ENCODE measurements around the gene PRDX5. TPM values are rescaled to one million over a fixed set of nuclear protein-coding genes. Genes with fewer than 3 reads are reported as not detected.
A peak's percentile ranks its signal among the peaks of the same experiment; 100 is the strongest.

Gene PRDX5
- total and polyA plus RNA-seq, 2 donors (not counting 1 experiment from before 2014, with no cell fraction given): 50.4 to 95.5 TPM

- Mint-ChIP-seq H3K4me1 (peaks cover 24% of the 10 kb centered on the region), H3K27me3 (peaks cover 6% of the 10 kb centered on the region), H3K27ac (peak overlapping the region; percentile 75), H3K9me3 (ENCODE audit: insufficient read depth) (no peaks in the 10 kb centered on the region), H3K4me3 (peak overlapping the region; percentile 88)
- H3K9me3 ChIP-seq (ENCODE audit: control extremely low read depth in 1 of 3, control insufficient read depth in 2 of 3, insufficient read depth in 1 of 3, low read length in 2 of 3): peaks cover 0 to 5% (median 0%) of the 10 kb centered on the region in 3 donors
- H3K79me2 ChIP-seq (ENCODE audit: control insufficient read depth, insufficient read depth, low read length): peaks cover 37% of the 10 kb centered on the region
- H3K4me3 ChIP-seq (ENCODE audit: control extremely low read depth in 1 of 5, extremely low read depth in 1 of 5, insufficient read depth in 1 of 5, low read depth in 2 of 5, low read length in 4 of 5): peak overlapping the region in 4 of 5 experiments; percentile 84 to 97 (median 93)
- POLR2A ChIA-PET: interaction anchor here (1.3 to 5.7 kb wide), 7 partner anchors 14 to 78 kb away, joined by 3 to 67 read pairs (median 6); partner anchors contain the start of genes CATSPERZ, FKBP2, PLCB3 and PRDX5
- H2AFZ ChIP-seq (ENCODE audit: insufficient read depth, low read depth, low read length, poor library complexity, severe bottlenecking): peak overlapping the region; percentile 74
- H3K4me2 ChIP-seq (replicated peaks; ENCODE audit: low read depth, low read length, poor library complexity, severe bottlenecking): peak overlapping the region; percentile 97
- 63% methylated on average over 17 of the region's 40 CpGs for WGBS (ENCODE audit: insufficient coverage)
- ATAC-seq (ENCODE audit: low read depth) (no peak), DNase-seq (peak; percentile 56)
- CTCF ChIA-PET: interaction anchor here (0.6 to 4.6 kb wide), 10 partner anchors 15 to 82 kb away, joined by 3 to 33 read pairs (median 6); partner anchors contain the start of genes CATSPERZ, FERMT3, PLCB3 and PRDX5
- peaks cover 0 to 11% (median 5%) of the 10 kb centered on the region in 4 experiments for H3K27me3 ChIP-seq (replicated peaks in 1 of 4; ENCODE audit: control extremely low read depth in 1 of 4, control insufficient read depth in 3 of 4, insufficient read depth in 4 of 4, low read length in 3 of 4)
- TF ChIP-seq, protein P1, sequence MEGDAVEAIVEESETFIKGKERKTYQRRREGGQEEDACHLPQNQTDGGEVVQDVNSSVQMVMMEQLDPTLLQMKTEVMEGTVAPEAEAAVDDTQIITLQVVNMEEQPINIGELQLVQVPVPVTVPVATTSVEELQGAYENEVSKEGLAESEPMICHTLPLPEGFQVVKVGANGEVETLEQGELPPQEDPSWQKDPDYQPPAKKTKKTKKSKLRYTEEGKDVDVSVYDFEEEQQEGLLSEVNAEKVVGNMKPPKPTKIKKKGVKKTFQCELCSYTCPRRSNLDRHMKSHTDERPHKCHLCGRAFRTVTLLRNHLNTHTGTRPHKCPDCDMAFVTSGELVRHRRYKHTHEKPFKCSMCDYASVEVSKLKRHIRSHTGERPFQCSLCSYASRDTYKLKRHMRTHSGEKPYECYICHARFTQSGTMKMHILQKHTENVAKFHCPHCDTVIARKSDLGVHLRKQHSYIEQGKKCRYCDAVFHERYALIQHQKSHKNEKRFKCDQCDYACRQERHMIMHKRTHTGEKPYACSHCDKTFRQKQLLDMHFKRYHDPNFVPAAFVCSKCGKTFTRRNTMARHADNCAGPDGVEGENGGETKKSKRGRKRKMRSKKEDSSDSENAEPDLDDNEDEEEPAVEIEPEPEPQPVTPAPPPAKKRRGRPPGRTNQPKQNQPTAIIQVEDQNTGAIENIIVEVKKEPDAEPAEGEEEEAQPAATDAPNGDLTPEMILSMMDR (IDR thresholded peaks at IDR 0.05): no peak
- no peak for TF ChIP-seq EZH2 (IDR thresholded peaks at IDR 0.05; ENCODE audit: borderline replicate concordance, insufficient read depth, low read depth, low read length, poor library complexity, severe bottlenecking)
- peaks cover 0 to 7% of the 10 kb centered on the region in 2 experiments for H3K36me3 ChIP-seq (replicated peaks in 1 of 2; ENCODE audit: control extremely low read depth in 1 of 2, control insufficient read depth in 1 of 2, extremely low read depth in 1 of 2, insufficient read depth in 2 of 2, low read length in 1 of 2)
- peaks cover 22% of the 10 kb centered on the region for H4K20me1 ChIP-seq (ENCODE audit: control insufficient read depth, insufficient read depth, low read length, poor library complexity, severe bottlenecking)
- H3K9ac ChIP-seq (ENCODE audit: low read length): peak overlapping the region; percentile 100
- intact Hi-C loops (cut with micrococcal nuclease): loop anchor here (1.0 to 2.0 kb wide), 7 partner anchors 16 to 101 kb away; partner anchors contain the start of genes DNAJC4, ESRRA, FKBP2 and PPP1R14B
- peaks cover 15 to 19% of the 10 kb centered on the region in 2 donors for H3K4me1 ChIP-seq (ENCODE audit: control insufficient read depth in 2 of 2, insufficient read depth in 2 of 2, low read length in 2 of 2)
- peak overlapping the region; percentile 58 to 100 for H3K27ac ChIP-seq (ENCODE audit: low read length in 2 of 2)
Observed at GRCh38 chr11:64285885-64286800, 31.8 kb upstream of the PRDX5 start.

Measured in B cell (primary cell).